ENCODE data around the gene LUC7L2. TPM values are rescaled to one million over a fixed set of nuclear protein-coding genes. Genes with fewer than 3 reads are reported as not detected.

LUC7L2 gene
- total RNA-seq, 1 donor from 2014 or later, result 74.6 TPM

DNA sequence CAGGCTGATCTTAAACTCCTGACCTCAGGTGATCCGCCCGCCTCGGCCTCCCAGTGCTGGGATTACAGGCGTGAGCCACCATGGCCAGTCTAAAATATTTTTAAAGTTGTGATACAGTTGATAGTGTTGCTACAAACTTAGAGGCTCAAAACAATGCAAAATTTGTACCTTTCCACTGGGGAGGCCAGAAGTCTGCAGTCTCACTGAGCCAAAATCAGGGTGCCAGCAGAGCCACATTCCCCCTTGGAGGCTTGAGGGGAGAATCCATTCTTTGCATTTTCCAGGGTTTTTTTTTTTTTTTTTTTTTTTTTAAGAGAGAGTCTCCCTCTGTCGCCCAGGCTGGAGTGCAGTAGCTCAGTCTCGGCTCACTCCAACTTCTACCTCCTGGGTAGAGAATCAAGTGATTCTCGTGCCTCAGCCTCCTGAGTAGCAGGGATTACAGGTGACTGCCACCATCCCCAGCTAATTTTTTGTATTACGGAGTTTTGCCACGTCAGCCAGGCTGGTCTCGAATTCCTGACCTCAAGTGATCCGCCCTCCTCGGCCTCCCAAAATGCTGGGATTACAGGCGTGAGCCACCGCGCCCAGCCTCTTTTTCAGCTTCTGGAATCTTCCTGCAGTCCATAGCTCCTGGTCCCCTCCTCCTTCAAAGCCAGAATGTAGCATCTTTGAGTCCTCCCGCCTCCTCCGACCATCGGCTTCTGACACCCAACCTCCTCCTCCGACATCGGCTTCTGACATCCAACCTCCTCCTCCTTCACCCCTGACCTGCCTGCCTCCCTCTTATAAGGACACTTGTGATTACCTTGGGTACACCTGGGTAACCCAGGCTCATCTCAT is 86.6 kb downstream of the LUC7L2 start:
- TF ChIP-seq, protein P1, sequence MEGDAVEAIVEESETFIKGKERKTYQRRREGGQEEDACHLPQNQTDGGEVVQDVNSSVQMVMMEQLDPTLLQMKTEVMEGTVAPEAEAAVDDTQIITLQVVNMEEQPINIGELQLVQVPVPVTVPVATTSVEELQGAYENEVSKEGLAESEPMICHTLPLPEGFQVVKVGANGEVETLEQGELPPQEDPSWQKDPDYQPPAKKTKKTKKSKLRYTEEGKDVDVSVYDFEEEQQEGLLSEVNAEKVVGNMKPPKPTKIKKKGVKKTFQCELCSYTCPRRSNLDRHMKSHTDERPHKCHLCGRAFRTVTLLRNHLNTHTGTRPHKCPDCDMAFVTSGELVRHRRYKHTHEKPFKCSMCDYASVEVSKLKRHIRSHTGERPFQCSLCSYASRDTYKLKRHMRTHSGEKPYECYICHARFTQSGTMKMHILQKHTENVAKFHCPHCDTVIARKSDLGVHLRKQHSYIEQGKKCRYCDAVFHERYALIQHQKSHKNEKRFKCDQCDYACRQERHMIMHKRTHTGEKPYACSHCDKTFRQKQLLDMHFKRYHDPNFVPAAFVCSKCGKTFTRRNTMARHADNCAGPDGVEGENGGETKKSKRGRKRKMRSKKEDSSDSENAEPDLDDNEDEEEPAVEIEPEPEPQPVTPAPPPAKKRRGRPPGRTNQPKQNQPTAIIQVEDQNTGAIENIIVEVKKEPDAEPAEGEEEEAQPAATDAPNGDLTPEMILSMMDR (IDR thresholded peaks at IDR 0.05), result no peak
- DNase-seq (no peak), ATAC-seq (no peak)
- no peak overlapping the region for H3K4me3 ChIP-seq
- no peaks in the 10 kb centered on the region for H3K4me1 ChIP-seq
- intact Hi-C loops (cut with DNase I), result no loop called here
- no peaks in the 10 kb centered on the region for H3K36me3 ChIP-seq
- no peaks in the 10 kb centered on the region for H3K9me3 ChIP-seq
- no peak overlapping the region for H3K27ac ChIP-seq
- H3K27me3 ChIP-seq (ENCODE audit: low read depth), result no peaks in the 10 kb centered on the region

DNA sequence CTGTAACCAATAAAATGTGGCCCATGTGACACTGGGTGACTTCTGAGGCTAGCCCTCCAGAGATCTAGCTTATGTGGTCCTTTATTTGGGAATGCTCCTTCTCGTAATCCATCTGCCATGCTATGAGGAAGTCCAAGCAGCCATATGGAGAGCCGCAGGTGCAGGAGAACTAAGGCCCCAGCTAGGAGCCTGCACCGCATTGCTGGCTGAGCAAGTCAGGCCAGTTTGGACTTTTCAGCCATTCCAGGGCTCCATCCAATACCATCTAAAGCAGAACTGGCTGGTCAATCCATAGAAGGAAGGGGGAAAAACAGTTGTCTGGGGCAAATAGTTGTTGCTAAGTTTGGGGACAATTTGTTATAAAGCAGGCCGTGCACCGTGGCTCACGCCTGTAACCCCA is 91.2 kb downstream of the LUC7L2 start:
- ATAC-seq, result no peak
- Histone ChIP-seq H3K27ac (no peak overlapping the region), H3K36me3 (no peaks in the 10 kb centered on the region), H3K4me1 (no peaks in the 10 kb centered on the region), H3K27me3 (ENCODE audit: low read depth) (no peaks in the 10 kb centered on the region), H3K4me3 (no peak overlapping the region), H3K9me3 (no peaks in the 10 kb centered on the region)
- TF ChIP-seq, protein P1 (IDR thresholded peaks at IDR 0.05), result no peak
- DNase-seq, result no peak
- intact Hi-C loops (cut with DNase I), result no loop called here

DNA sequence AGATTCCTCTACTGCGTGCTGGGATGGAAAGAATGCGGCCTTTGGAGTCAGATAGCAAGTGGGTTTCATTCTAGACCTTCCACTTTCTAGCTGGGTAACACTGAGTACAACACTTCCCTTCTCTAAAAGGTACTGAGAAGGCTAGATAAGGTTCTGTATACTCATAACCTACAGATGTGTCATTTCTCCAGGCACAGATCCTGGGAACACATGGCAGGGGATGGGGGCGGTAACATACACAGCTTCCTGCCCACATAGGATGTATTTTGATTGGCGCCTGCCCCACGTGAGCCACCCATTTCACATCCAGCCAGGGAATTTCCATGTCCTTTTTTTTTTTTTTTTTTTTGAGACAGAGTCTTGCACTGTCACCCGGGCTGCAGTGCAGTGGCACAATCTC is 91.9 kb downstream of the LUC7L2 start:
- no peak for DNase-seq
- intact Hi-C loops (cut with DNase I), result no loop called here
- Histone ChIP-seq H3K36me3 (no peaks in the 10 kb centered on the region), H3K27ac (no peak overlapping the region), H3K27me3 (ENCODE audit: low read depth) (no peaks in the 10 kb centered on the region), H3K9me3 (no peaks in the 10 kb centered on the region), H3K4me1 (no peaks in the 10 kb centered on the region), H3K4me3 (no peak overlapping the region)
- no peak for ATAC-seq
- TF ChIP-seq, protein P1 (IDR thresholded peaks at IDR 0.05), result no peak

DNA sequence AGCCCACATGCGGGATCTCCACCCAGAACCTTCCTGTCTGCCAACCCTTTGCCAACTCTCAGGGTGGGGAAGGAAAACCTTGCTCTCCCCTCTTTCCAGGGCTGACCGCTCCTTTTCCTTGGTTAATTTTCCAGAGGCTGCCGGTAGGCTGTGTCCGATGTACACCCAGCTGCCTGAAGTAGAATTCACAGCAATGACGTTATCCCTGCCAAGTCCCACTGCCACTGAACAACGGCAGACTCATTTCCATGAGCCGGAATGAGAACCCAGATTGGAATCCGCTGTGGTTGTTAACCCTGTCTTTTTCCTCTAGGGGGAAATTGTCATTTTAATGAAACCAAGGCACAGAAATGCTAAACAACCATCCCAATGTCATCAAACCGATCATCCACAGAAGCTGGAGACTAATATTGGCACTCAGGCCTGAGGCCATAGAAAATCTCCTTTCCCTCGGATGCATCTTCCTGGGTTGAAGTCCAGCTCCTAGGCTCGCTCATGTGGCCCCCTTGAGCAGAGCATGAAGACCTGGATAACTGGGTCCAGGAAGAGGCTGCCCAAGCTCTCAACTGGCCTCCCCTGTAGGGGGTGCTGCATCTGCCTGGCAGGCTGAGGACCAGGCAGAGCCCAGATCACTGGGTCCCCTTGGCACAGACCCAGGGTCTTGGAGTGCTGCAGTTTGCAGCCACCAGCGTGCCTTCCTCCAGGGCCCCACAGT is 93.4 kb downstream of the LUC7L2 start:
- ATAC-seq, result peak in 1 of 2 donors; percentile 10
- Histone ChIP-seq H3K4me1 (no peaks in the 10 kb centered on the region), H3K9me3 (no peaks in the 10 kb centered on the region), H3K4me3 (no peak overlapping the region), H3K27me3 (ENCODE audit: low read depth) (no peaks in the 10 kb centered on the region), H3K36me3 (no peaks in the 10 kb centered on the region), H3K27ac (no peak overlapping the region)
- TF ChIP-seq, protein P1 (IDR thresholded peaks at IDR 0.05), result no peak
- intact Hi-C loops (cut with DNase I), result no loop called here
- no peak for DNase-seq

DNA sequence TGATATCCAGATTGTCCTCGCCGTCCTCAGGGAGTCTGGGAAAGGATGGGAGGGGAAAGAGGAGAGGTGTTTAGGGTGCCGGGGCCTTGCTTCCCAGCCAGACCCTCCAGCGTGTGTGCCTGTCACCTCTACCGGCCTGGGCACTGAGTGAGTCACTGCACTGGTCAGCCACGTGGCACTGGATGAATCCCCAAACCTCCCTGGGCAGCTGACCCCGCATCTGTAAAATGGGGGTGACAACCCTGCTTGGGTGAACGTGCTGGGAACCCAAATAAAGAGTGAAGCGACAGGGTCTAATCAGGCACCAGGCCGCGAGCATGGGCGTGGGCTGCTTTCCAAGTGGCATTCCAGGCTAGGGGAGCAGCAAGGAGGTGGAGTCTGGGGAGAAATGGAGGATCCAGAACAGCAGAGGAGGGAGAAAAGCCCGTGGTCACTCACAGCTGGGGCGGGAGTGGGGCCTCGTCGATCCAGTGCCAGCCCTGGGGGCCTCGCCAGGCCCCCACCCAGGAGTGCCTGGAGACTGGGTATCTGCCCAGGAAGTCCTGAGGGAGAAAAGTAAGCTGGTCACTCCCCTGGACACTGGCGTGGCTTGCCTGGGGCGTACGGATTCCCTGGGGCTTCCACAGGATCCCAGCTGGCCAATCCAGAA is 94.1 kb downstream of the LUC7L2 start:
- Histone ChIP-seq H3K27ac (no peak overlapping the region), H3K27me3 (ENCODE audit: low read depth) (no peaks in the 10 kb centered on the region), H3K9me3 (no peaks in the 10 kb centered on the region), H3K4me1 (no peaks in the 10 kb centered on the region), H3K4me3 (no peak overlapping the region), H3K36me3 (no peaks in the 10 kb centered on the region)
- intact Hi-C loops (cut with DNase I), result no loop called here
- TF ChIP-seq, protein P1 (IDR thresholded peaks at IDR 0.05), result no peak
- peak; percentile 40 to 50 for ATAC-seq
- no peak for DNase-seq

All from lower lobe of right lung (tissue), 2 donors.